NCI-H2081 (cell line): ENCODE results near the gene NPY4R2.
"Not testable (repeated sequence)": the region's sequence is repeated elsewhere in the genome, so short reads cannot be mapped to it uniquely, and the experiment has no call there.

Experiments
- DNase-seq, 2 experiments: peaks; one replicate each; lab custom pipeline; 2025; lab: John Stamatoyannopoulos, UW

NPY4R2 gene

DNA sequence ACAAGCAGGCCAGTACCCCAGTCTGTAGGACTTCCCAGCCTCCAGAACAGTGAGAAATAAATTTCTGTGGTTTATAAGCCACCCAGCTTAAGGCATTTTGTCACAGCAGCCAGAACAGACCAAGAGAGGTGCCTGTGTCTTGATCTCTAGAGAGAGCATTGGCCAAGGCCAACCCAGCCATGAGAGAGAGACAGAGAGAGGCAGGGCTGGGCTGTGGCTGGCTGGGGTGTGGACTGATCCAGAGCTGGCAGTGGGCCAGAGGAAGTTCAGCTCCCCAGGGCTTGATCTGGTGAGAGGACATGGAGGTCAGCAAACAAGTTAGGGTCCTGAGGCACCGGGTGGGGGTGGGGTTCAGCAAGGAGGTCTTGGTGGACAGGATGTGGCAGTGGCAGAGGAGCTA, 14.4 kb downstream of the NPY4R2 start:
- not testable (repeated sequence) for DNase-seq

DNA sequence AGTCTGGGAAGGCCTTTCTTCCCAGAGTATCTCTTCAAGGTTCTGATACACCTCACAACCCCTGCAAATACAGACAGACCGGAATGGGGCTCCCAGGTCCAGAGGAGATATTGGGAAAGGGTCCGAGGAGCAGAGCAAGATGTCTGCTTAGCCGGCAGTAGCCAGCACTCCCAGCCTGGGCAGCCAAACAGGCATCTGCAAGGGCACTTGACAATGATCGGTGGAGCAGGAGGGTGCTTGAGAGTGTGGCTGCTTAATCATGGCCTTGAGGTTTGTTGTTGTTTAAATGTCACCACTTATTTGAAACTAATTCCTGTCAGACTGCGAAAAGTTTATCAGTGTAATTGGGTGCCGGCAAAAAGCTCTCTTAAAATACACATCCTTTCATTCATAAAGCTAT, 15.0 kb downstream of the NPY4R2 start:
- not testable (repeated sequence) for DNase-seq

DNA sequence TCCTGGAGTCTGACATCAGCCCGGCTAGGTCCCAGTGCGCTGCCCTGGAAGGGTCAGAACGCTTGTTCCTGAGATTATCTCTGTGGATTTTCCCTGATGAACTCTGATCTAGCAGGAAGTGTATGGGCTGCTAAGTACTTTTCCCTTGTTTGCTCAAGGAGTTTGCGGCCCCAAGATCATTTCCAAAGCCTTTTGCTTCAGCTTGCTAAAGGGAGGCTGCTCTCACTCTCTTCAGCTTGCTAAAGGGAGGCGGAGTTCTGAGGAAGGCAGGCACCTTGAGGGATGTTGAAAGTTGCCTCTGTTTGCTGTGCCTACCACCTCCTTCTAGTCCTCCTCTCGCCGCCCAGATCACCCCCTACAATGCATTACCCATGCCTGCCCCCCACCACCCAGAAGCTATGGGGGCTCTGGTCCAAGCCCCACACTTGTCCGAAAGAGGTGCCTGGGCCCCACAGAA, 18.3 kb downstream of the NPY4R2 start:
- not testable (repeated sequence) for DNase-seq

DNA sequence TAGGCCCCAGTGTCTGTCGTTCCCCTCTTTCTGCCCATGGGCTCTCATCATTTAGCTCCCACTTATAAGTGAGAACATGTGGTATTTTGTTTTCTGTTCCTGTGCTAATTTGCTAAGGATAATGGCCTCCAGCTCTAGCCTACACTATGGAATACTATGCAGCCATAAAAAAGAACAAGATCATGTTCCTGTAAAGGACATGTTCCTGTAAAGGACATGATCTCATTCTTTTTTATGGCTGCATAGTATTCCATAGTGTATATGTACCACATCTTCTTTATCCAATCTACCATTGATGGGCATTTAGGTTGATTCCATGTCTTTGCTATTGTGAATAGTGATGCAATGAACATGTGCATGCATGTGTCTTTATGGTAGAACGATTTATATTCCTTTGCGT, 19.2 kb downstream of the NPY4R2 start:
- DNase-seq, result not testable (repeated sequence)

DNA sequence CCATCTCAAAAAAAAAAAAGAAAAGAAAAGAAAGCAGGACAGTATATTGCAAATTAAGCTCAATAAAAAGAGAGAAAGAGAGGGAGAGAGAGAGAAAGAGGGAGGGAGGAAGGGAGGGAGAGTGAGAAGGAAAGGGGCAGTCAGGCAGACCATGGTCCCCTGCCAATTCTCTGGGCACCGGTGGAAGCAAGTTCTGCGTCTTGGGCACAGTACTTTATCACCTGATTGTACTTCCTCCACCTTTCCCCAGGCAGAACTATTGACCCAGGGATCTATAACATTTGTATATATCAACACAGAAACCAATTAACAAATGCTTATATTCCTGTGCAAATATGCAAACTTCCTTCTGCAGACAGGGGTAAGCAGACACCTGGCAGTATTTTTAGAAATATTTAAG, 22.4 kb downstream of the NPY4R2 start:
- DNase-seq, result not testable (repeated sequence)

DNA sequence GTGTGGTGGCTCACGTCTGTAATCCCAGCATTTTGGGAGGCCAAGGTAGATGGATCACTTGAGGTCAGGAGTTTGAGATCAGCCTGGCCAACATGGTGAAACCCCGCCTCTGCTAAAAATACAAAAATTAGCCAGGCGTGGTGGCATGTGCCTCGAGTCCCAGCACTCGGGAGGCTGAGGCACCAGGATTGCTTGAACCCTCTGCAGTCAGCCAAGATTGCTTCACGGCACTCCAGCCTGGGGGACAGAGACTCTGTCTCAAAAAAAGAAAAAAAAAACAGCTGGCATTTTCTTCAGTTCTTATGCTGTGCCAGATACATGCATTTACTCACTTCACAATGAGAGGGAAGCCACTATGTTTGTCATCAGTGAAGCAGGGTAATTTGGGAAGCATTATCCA, 22.9 kb downstream of the NPY4R2 start:
- DNase-seq, result not testable (repeated sequence)

DNA sequence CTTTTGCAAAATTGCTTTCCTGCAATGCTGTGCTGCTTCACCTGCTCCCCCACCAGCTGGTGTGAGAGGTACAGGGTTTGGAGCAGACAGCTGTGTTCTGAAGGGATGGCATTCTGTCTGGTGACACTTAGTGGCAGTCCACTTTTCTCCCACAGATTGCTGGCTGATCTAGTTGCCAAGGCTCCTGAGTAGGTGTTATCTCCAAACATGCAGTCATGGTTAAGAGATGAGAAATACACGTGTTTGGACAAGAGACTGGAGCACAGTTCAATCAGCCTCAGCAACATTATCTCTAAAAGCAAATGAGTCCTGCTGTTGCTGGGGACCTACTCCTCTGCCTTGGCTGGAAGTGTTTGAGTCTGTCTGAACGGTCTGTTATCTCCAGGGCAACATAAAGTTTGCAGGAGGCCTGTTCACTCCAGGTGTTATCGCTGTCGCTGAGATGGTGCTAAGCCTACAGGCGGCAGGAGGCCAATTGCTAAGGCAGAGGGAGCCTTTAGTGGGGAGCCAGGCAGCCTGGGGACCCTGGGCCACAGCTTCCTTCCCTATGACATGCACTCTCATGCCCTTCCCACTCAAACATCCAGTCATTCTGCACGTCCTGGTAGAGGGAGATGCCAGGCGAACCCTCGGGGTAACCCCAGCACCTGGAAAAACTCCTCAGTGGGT, 24.0 kb downstream of the NPY4R2 start:
- DNase-seq, result not testable (repeated sequence)

DNA sequence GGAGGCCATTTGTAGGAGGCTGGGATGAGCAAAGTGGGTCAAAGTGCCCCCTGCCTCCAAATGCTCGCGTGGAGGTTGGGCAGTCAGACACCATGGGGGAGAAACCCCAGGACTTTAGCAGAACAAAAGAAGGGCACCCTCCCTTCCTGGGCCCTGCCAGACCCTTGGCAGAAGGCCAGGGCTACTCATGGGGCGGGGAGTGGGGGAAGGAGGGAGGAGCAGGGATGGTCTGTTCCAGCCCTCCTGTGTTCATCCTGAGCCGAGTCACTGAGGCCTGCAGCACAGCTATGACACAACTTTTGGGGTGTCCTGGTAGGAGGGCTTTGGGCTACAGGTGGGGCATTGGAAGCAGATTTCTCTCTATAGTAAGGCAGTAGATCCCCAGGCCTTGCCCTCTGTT, 24.9 kb downstream of the NPY4R2 start:
- DNase-seq, result not testable (repeated sequence)

DNA sequence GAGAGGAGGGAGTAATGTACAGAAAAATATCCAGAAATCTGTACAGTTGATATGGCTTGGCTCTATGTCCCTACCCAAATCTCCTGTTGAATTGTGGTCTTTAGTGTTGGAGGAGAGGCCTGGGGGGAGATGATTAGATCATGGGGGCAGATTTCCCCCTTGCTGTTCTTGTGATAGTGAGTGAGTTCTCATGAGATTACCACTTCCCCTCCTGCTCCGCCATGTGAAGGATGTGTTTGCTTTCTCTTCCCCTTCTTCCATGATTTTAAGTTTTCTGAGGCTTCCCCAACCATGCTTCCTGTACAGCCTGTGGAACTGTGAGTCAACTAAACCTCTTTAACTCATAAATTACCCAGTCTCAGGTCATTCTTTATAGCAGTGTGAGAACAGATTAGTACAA, 29.0 kb downstream of the NPY4R2 start:
- not testable (repeated sequence) for DNase-seq

DNA sequence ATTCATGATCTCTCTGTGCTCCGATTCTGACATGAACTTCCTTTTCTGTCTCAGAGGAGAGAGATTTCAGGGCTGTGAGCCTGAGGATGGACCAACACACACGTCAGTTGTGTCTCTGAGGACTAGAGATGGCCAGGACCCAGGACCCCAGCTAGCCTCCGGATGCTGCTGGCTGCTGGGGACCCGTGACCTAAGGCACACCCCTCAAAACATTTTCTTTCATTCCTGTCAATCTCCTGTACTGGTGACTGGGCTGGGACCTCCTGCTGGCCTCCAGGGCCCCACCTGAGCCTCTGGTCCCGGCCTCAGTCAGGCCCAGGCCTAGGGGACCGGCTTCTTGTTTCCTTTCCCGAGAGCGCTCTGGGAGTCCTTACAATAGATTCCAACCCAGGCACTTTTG, 38.7 kb downstream of the NPY4R2 start:
- DNase-seq, result not testable (repeated sequence)

DNA sequence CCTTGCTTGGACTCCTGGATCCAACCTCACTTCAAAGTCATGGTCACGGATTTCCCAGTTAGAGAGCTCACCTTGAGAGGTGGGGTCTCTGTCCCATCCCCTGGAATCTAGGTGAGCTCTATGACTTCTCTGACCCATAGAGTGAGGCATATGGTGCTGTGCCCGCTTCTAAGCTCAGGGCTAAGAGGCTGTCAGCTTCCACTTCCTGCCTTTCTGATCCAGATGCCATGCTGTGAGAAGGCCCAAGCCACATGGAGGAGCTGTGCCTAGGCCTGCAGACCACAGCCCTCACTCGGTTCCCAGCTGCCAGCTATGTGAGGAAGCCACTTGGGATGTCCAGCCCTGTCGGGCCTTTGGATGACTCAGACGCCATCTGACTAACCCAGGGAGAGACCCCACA, 41.2 kb downstream of the NPY4R2 start:
- DNase-seq, result not testable (repeated sequence)

DNA sequence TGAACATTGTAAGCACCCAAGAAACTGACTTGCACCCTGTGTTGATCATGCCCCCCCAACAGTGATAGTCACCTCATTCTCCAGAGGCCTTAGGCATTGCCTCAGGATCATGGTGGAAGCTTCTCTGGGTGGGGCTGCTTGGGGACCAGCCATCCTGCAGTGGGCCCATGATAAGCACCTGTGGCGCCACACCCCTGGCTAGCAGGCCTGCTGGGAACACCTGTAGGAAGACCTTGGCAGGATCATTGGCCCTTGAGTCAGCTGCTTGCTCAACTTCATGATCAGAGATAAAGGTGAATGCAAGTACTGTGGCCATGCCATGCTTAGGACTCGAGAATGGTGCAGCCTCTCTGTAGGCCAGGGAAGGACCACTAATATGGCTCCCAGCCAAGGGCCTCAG, 42.2 kb downstream of the NPY4R2 start:
- not testable (repeated sequence) for DNase-seq

DNA sequence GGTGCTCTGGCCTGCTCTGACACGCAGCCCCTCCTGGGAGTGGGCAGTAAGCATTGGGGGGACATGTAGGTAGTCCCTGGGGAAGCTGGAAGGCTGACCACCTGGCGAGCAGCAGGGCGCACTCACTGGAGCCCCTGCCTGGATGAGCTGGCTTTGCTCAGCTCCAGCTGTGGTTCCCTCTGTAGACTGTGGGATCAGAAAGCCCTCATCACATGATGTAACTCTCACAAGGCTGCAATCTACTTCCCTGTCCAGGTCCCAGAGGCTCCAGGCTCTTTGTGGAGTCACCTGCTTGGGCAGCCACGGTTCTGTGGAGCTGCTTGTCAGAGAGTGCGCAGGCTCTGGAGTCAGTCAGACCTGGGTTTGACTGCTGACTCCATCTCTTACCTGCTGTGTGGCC, 44.3 kb downstream of the NPY4R2 start:
- DNase-seq, result not testable (repeated sequence)

DNA sequence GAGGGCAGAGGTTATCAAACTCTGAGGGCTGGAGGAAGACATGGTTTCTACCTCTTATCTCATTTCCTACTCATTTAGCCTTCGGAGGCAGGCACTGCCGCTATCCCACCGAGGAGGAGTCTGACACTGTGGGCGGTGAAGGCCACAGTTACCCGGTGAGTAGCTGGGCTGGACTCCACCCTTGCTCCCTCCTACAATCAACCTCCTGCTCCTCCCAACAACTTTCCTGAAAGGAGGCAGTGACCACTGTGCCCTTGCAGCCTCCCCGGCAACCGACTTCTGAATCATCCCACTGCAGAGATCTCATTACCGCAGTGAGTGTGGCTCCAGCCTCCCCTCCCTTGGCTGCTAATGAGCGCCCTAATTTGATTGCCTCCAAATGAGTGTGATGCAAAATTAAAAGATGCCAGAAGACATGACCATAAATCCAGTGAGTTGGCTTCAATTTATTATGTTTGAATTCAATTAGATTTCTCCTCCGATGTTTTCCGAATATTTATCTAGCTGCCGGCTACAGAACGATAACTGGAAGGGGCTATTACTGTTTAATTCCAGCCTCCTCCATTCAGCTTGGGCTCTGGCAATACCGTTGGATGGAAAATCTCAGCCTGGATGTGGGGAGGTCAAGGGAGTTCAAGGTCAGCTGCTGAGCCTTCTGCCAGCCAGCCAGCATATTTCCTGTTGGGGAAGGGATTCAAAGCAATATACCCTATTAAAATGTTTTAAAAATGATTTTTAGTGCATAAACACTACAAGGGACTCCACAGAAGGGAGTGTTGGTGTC, 46.0 kb downstream of the NPY4R2 start:
- not testable (repeated sequence) for DNase-seq

DNA sequence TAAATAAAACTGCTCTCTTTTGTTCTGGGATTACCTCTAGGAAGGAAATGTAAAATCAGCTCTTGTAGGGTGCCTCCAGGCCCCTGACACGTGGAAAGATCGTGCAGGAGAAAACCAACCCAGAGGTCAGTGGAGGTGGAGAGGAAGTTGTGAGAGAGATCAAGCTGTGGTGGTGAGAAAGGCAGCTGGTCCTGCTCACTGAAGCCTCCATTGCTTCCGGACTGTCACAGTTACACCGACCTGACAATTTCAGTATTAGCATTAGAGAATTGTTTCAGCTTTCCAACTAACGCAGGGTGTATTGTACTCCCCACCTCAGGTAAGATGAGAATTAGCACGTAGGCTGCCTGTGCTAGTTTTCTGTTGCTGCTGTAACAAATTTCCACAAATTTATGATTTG, 50.5 kb downstream of the NPY4R2 start:
- DNase-seq, result not testable (repeated sequence)

DNA sequence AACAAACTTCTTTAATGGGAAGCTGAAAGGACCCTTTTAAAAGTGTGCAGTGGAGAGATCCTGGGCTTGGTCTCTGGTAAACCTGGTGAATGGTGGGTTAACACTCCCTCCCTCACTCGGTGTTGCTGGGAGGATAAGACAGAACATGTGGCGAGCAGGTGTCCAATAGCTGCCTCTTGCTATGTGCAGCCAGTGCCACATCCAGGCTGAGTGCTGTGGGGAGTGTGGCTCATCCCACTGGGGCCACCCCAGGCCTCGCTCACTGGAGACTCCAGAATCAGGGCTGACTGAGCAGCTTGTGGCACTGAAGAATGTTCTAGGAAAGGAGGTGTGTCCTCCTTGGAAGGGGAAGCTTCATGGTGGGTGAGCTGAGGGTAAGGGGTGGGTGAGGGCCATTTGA, 51.6 kb downstream of the NPY4R2 start:
- not testable (repeated sequence) for DNase-seq

DNA sequence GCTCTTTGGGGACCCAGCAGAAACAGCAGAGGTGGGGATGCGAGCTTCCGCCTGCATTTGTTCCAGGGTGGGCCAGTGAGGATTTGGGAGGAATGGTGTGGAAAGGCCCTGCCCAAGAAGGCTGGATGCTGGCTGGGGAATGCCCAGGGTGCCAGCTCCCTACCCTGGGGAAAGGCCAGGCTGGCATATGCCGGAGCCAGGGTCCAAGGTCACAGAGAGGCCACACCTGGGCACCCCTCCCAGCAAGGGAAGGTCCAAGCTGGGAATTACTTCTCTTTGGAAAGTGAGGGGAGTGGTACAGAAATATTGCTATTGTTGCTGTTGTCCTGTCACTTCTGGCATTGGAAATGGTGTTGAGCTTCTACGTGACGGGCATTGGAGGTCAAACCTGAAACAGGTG, 53.1 kb downstream of the NPY4R2 start:
- DNase-seq, result not testable (repeated sequence)

DNA sequence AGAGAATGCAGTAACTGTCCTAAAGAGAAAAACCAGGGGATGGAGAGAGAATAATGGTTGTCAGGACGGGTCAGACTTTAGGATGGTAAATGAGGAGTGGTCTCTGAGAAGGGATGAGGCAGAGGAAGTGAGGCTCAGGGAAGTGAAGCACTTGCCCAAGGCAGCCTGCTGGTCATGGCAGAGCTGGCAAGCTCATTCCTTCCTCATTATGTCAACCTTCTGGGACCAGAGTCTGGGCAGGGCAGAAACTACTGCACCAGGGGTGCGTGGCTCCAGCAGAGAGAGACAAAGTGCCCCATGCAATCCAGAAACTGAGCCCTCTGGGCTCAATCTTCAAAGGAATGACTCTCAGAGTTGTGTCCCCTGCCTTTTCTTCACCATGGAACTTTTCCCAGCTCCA, 53.6 kb downstream of the NPY4R2 start:
- not testable (repeated sequence) for DNase-seq
